ENCODE results near the gene TMEM225B.
"Not testable (repeated sequence)": the region's sequence is repeated elsewhere in the genome, so short reads cannot be mapped to it uniquely, and the experiment has no call there.

The TMEM225B gene

GRCh38 chr7:99642027-99642426 is 44.0 kb downstream of the TMEM225B start:
- no peak for TF ChIP-seq CTCF (IDR thresholded peaks at IDR 0.05; ENCODE audit: control insufficient read depth, extremely low read depth, insufficient read depth)
- DNase-seq (ENCODE audit: low read depth) = no peak
- H3K4me3 ChIP-seq (ENCODE audit: low read depth, low read length) = no peak overlapping the region

DNA sequence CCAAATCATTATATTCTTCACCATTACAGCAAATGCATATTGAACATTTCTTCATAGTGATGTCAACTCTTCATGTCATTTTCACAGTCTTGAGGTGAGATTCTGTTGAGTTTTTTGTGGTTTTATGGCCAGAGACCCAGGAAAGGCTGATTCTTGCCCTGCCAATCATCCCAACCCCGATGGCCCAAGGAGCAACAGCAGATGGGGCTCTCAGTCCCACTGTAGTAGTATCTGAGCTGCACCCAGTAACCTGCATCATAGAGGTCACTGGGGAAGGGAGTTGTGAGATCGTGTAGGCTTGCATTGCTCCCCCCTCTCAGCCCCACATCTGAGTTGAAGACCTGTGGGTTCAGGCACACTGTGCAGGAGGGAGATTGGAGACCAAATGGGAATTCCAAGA is 45.4 kb downstream of the TMEM225B start:
- TF ChIP-seq CTCF (IDR thresholded peaks at IDR 0.05; ENCODE audit: control insufficient read depth, extremely low read depth, insufficient read depth) = no peak
- no peak overlapping the region for H3K4me3 ChIP-seq (ENCODE audit: low read depth, low read length)
- DNase-seq (ENCODE audit: low read depth) = no peak

DNA sequence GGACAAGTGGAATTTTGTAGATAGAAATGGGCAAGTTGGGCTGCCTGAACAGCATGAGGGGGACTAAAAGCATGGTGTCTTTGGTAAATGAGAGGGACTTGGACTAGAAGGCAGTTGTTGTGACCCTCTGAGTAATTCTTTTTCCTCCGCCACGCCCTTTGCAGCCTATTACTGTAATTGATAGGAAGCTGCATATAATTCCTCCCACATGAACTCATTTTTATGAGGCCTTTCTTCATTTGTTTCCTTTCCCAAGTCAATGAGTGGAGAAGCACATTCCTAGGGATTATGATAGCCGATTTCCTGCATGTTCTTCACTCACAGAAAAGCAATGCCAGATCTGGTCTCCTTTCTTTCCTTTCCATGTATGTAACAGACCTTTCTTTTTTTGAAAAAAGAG is 46.4 kb downstream of the TMEM225B start:
- DNase-seq (ENCODE audit: low read depth) = no peak
- TF ChIP-seq CTCF (IDR thresholded peaks at IDR 0.05; ENCODE audit: control insufficient read depth, extremely low read depth, insufficient read depth) = no peak
- no peak overlapping the region for H3K4me3 ChIP-seq (ENCODE audit: low read depth, low read length)

DNA sequence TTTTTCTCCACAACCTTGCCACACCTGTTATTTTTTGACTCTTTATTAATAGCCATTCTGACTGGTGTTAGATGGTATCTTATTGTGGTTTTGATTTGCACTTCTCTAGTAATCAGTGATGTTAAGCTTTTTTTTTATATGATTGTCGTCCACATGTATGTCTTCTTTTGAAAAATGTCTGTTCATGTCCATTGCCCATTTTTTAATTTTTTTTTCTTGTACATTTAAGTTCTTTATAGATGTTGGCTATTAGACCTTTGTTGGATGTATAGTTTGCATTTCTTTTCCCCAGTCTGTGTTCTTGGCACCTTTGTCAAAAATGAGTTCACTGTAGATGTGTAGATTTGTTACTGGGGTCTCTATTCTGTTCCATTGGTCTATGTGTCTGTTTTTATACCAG is 47.5 kb downstream of the TMEM225B start:
- no peak overlapping the region for H3K4me3 ChIP-seq (ENCODE audit: low read depth, low read length)
- no peak for TF ChIP-seq CTCF (IDR thresholded peaks at IDR 0.05; ENCODE audit: control insufficient read depth, extremely low read depth, insufficient read depth)
- no peak for DNase-seq (ENCODE audit: low read depth)

DNA sequence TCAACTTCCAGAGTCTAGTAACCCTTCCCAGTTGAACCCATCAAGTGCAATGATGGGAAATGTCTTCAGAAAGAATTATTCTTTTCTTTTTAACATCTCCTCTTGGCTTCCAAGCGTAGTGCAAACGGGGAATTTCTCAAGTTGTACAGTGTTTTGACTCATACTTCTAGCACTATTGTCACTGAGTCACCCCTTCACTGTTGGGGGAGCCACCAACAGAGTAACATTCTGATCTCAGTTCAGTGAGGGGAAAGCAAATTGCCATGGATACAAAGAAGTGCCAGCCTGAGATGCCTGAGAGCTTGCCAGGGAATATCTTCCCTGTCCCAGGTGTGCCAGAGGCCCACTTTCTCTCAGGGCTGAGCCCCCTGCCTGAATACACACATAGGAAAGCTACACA is 50.8 kb downstream of the TMEM225B start:
- DNase-seq (ENCODE audit: low read depth) = no peak
- H3K4me3 ChIP-seq (ENCODE audit: low read depth, low read length) = no peak overlapping the region
- no peak for TF ChIP-seq CTCF (IDR thresholded peaks at IDR 0.05; ENCODE audit: control insufficient read depth, extremely low read depth, insufficient read depth)

DNA sequence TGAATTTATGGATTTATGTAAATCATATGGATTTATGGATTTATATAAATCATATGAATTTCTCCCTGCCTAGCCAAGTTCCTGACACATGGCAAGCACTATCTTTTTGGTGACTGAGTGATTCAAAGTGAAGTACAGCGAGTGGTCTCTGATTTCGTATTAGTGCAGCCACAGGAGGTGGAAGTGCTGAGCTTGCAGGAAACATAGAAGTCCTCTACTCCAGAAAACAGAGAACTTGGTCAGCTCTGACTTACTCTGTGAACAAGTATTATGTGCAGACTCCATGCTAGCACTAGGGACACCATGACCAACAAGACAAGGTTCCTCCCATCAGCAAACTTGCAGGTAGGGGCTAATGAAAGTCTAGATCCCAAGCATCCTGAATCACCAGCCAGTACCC is 53.2 kb downstream of the TMEM225B start:
- no peak for TF ChIP-seq CTCF (IDR thresholded peaks at IDR 0.05; ENCODE audit: control insufficient read depth, extremely low read depth, insufficient read depth)
- no peak overlapping the region for H3K4me3 ChIP-seq (ENCODE audit: low read depth, low read length)
- no peak for DNase-seq (ENCODE audit: low read depth)

DNA sequence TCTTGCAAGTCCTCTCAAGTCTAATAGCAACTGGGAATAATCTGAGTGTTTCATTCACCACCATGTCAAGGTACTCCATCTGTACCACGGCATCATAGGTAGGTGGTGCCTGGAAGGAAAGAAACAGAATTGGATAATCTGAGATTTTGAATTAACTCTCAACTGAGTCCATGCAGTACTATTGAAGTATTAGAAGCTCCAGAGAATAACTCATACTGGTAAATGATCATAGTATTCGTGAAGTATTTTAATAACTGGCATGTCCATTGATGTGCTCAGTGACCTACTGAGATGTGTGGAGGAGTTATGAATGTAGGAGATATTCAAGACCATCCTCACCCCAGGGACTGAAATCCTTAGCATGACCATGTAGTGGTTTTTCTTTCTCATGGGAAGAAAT is 54.6 kb downstream of the TMEM225B start:
- no peak for TF ChIP-seq CTCF (IDR thresholded peaks at IDR 0.05; ENCODE audit: control insufficient read depth, extremely low read depth, insufficient read depth)
- no peak overlapping the region for H3K4me3 ChIP-seq (ENCODE audit: low read depth, low read length)
- DNase-seq (ENCODE audit: low read depth) = no peak

- DNase-seq (ENCODE audit: low read depth); H3K4me3 ChIP-seq (ENCODE audit: low read depth, low read length): not testable (repeated sequence)
Observed at GRCh38 chr7:99653269-99653668, 55.2 kb downstream of the TMEM225B start.

Data from LNCaP clone FGC (cell line).